ENCODE measurements around the gene FAN1. TPM values are rescaled to one million over a fixed set of nuclear protein-coding genes. Genes with fewer than 3 reads are reported as not detected.
A peak's percentile ranks its signal among the peaks of the same experiment; 100 is the strongest.

FAN1 gene
- total RNA-seq, 1 donor from 2014 or later, result 32.6 TPM

DNA sequence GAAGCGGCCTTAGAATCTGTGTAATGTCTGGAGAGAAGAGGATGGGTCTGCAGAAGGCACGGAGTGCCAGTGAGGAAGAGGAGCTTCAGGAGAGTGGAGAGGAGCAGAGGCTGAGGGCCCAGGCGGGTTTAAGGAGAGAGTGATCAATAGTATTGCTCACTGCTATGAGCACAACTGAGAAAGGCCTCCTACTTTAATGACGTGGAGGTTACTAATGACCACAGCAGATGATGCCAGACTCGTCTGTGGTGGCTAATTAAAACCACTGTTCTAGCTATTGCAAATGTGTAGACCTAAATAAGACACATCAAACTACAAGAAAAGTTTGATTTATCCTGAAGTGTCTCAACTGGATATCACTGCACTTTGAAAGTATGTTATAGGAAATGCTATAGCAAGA is 54.5 kb downstream of the FAN1 start:
- no peak for DNase-seq

DNA sequence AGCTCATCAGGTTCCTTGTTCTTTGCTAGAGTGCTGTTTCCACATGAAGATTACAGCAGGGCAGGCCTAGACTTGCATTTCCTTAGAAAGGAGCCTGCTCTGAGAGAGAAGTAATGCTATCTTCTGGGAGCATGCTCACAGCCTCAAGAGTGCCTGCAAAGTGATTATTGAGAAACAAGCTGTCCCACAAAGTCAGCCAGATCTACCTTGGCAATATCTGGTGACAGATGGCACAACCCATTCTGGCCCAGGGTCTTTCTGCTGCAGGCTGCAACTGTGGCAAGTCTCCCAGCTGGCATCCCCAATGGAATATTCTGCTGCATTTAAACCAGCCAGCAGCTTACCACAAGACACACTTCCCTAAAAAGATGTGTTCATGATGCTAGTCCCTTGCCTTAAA is 58.4 kb downstream of the FAN1 start:
- no peak for DNase-seq

DNA sequence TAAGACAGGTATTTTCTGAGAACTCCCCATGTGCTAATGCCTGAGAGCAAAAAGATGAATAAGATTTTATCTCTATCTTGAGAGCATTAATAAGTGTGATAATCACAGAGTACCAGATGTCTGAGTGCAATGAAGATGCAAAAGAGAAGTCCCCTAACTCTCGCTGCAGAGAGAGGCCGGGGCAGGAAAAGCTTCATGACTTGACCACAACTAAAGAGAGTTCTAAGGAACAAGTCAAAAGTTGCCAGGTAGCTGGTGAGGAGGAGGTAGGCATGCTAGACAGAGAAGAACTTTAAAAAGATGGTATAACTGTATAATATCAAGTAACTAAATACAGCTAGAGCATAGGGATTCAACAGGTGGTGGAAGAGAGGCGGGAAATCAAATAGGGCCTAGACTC is 58.9 kb downstream of the FAN1 start:
- DNase-seq, result no peak

DNA sequence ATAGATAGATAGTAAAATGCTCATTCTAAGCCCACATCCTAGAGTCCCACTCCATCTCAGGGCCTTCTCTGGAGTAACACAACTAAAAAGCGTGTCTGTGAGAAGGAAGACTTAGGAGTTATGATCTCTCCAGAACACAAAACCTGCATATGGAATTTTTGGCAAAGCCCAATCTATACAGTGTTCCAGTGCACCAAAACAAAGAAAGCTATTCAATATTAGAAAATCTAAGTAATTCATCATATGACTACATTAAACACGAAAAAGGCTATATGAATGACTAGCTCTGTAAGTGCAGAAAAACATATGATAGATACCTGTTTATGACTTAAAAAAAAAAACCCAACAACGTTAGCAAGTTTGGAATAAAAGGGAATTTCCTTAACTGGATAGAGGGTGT is 60.0 kb downstream of the FAN1 start:
- no peak for DNase-seq

DNA sequence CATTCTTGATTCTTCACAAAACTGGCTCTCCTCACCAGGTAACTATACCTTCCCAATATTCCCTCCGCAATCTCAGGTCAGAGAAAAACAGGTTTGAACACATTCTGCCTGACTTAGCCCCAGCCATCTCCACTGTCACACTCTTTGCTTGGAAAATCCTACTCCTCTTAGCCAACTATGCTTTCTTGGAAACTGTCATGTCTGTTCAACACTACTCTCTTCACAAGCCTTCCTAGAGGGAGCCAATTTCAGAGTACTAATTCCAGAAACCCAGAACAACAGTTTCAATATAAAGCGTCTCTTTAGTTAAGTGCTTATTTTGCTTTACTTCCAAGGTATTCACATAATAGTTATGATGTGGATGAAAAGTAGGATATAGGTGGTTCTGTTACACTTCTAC is 66.0 kb downstream of the FAN1 start:
- no peak for DNase-seq

DNA sequence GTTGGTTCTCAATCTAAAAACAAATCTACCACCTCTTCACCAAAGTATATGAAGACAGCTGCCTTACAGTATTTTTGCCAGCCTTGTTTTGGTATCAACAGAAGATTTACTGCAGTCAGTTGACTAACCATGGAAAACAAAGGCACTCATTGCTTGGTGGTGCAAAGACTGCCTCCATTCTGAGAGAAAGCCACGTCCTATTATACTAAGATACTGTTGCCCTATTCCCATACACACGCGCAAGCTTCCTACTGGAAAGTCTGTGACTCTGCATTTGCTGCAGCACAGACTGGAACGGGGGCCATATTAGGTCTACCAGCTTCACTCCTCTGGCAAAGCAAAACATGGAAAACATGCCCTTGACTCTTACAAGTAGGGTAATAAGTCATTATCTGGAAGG is 69.7 kb downstream of the FAN1 start:
- no peak for DNase-seq

DNA sequence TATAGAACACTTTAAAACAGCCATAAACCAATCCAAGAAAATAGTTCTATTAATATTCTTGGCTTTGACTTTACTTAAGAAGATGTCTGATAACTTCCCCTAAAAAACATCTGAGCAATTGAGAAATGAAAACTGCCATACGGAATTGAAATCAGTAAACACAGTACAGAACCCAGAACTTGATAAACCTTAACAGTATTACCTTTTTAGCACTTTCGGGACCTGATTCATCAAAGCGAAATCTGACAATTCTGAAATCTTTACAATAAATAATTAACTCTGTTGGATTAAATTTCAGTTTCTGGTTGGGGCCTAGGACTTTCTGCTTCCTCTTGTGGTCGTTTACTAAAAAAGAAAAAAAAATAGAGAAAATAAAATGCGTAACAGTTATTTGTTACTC is 70.4 kb downstream of the FAN1 start:
- DNase-seq, result no peak

DNA sequence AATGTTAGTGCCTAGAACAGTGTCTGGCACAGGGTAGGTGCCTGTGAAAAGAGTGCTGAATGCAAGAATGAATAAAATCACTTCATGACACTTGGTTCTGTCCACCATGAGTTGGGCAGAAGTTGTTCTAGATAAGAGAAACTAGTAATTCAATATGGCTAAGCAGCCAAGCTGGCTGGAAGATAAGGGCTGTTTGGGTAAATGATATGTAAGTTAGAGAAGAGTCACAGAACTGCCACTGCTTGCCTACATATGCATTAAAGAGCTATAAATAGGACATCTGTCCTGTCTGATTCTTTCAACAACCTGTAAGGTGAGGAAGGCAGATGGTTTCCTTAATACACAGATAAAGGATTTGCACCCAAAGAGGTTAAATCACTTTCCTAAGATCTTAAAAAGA is 74.6 kb downstream of the FAN1 start:
- DNase-seq, result no peak

DNA sequence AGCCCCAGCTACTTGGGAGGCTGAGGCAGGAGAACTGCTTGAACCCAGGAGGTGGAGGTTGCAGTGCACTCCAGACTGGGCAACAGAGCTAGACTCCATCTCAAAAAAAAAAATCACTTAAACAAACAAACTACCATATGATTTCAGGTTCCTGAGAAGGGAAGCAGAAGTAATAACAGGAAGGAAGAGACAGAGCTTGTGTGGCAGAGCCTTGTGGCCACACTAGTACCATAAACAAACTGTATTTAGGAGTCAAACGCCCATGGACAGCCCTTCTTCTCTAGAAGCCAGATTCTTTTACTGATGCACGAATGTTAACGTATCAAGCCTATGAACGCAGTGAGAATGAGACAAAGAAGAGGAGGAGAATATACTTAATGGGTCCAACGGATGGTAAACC is 75.7 kb downstream of the FAN1 start:
- DNase-seq, result no peak

DNA sequence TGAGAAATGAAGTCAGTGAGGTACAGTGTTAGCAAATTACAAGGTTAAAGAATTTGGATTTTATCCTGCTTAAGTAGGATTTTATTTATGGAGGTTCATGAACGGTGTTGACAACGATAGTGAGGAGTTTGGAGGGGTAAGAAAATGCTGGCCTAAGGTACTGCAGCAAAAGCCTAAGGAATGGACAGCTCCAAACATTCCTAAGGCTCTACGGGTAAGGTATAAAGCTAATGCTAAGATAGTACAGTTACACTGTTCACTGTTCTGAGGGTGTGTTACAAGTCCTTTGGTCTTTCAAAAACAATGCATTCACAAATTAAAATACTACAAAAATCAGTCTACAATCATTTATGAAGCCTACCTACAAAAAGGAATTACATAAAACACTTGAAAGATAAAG is 80.4 kb downstream of the FAN1 start:
- no peak for DNase-seq

DNA sequence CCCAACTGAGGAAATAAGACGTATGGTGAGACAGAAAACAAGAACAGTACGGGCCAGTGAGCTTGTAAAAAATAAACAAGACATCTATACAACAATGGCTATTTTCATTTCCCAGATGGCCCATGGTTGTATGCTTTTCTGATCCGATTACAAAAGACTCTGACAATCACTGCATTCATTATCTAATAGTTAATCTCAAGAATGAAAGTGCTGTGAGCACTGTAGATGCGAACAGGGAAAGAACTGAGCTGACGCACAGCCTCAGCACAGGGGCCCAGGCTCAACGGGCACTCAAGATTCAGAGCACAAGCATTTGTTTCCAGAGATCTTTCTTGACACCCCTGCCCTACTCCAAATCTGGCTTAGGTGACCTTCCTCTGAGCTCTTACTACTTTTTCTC is 80.8 kb downstream of the FAN1 start:
- DNase-seq, result no peak

DNA sequence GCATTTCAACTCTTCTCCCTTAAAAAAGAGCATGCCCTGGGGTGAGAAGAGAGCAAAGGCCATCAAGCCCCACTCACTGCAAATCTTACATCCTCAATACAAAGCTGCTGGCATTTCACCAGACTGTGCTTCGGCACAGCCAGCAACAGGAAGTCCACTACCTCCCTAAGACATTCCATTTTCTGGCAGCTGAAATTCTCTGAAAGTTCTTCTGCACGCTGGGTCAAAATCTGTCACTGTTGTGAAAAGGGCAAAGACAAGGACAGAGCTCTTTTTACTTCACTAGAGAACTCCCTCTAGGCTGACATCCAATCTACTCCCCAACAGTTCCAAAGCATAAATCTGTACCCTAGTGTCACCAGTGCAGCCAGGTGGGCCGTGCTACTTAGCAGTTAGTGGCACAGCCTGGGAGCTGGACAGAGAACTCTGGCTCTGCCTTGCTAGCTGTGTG is 81.4 kb downstream of the FAN1 start:
- DNase-seq, result no peak

DNA sequence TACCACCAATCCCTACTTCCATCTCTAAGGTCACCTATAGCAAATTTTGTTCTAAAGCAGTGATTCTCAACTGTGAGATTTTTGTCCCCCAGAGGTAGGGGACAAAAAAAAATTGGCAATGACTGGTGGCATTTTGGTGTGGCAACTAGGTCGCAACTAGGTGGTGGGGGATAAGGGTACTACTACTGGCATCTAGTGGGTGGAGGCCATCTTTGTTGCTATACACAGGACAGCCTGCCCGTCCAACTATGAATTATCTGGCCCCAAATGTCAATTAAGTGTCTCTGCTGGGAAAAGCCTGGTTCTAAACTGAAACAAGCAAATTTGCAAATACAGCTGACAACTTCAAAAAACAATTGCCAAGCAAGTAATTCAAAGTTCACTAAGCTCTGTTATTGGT is 86.3 kb downstream of the FAN1 start:
- no peak for DNase-seq

DNA sequence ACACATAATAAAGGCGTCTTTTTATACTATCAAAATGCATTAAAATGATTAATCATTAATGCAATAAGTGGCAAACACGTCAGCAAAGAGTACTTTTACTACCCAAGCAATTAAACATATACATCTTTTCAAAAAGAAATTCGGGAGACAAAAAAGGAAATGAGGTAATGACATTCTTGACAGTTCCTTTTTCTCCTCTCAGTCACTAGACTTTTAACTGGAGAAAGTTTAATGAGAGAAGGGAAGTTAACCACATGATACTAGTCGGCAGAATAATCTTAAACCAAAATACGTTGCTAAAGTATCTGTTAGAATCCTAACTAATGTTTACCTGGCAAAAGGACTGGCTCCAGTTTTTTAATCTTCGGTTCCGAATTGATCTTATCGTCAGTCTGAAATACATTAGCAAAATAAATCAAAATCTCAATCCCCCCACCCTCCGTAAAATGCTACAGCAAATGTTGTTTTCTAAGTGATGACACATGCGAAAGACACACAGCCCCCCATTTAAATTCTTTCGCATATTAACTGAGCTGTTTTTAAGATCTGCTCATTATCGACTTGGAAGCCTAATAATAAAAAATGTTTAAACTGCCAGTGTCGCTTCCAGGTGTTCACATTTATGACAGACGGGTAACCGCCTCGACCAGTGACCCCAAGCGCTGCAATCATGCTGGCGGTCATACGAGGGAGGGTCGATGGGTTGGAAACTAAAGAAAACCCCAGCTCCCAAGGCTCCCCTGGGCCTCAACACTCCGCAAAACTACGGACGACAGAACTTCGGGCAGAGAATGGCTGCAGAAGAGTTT is 86.9 kb downstream of the FAN1 start:
- no peak for DNase-seq

DNA sequence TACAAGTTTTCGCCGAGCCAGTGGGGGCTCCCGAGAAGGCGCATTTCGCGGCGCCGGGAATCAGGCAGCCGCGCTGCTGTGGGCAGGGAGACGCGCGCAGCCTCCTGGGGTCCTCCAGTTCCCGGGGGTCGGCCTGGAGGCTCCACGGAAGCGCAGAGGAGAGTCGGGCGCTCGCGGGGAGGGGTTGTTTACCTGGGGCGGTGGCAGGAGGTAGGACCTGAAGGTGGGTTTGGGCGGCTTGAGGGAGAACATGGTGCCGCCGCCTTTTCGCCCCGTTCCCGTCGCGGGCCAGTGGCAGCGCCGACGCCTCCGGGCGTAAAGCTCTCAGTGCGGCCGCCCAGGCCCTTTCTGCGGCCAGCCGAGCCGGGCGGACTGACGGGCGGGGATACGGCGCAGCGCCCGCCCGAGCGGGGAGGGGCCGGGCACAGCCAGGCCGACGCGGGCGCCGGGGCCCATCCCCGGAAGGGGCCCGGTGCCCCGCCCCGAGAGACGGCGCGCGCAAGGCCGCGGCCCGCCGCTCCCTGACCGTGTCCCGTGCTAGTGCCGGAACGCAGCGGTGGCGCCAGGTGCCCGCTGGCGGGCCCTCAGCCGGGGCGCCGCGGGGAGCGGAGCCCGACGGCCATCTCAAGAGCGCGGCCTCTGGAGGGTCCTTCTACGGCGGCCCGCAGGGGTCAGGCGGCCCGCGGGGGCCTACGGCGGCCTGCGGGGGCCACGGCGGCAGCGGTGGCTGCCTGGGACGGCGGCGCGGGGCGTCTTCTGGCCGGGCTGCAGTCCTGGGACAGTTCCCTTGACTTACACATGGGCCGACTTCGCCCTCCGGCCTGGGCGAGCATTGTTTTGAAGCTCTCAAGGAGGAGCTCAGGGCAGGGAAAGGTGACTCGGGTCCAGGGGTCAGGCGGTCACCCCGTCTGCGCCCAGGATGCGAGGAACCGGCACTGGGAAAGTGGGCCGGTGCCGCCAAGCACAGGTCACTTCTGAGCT is 87.8 kb downstream of the FAN1 start, which contains the start of gene MTMR10:
Gene MTMR10, minus strand, starts transcription at position 374 of the 981 bp plus-strand sequence. Its CDS starts 122 bp downstream, at position 252.
- DNase-seq, result peak; percentile 66

DNA sequence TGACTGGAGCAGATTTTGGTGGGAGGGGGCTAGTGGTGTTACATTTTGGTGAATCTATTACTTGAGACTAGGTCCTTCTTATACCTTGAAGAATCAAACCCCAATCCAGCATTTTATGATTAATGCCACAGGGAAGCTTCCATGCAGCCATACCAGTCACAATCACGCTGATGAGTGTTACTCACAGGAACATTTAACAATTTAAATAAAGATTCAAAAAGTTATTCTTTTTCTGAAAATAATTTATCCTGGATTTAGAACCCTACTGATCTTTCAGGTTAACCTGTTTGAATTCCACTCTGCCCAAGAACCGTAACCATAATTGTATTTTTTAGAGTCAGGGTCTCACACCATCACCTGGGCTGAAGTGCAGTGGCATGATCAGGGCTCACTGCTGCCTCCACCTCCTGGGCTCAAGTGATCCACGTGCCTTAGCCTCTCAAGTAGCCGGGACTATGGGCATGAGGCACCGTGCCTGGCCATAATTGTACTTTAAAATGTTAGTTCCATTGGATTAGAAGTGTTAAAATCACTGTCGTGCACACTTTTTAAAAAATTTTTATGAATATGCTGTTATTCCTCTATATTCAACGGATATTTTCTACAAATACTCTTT is 88.6 kb downstream of the FAN1 start:
- DNase-seq, result no peak

Small RNA genes within 50 kb of the gene (small RNA-seq; reads per million reads assigned to genes)
- not detected for gene RNU6-466P

Other genes with a start within 250 kb of the FAN1 start
- 13.4 TPM for gene MTMR10, start 87.7 kb downstream of the FAN1 start, total RNA-seq
- not detected for gene TRPM1, start 197.8 kb downstream of the FAN1 start, total RNA-seq